IPS-18c (cell line): ENCODE data around the gene MXRA8.

Experiments used
- H3K4me3 ChIP-seq: 2 replicates; pipeline ENCODE4 v1.7.0; 2013; ENCODE audit warnings: low read depth, mild to moderate bottlenecking, low read length, moderate library complexity; ENCODE audit not compliant: insufficient read depth
- H3K9me3 ChIP-seq: one replicate; pipeline ENCODE4 v1.6.1; 2013; ENCODE audit warnings: mild to moderate bottlenecking, low read length, moderate library complexity; ENCODE audit not compliant: control insufficient read depth, insufficient read depth

Gene MXRA8

DNA sequence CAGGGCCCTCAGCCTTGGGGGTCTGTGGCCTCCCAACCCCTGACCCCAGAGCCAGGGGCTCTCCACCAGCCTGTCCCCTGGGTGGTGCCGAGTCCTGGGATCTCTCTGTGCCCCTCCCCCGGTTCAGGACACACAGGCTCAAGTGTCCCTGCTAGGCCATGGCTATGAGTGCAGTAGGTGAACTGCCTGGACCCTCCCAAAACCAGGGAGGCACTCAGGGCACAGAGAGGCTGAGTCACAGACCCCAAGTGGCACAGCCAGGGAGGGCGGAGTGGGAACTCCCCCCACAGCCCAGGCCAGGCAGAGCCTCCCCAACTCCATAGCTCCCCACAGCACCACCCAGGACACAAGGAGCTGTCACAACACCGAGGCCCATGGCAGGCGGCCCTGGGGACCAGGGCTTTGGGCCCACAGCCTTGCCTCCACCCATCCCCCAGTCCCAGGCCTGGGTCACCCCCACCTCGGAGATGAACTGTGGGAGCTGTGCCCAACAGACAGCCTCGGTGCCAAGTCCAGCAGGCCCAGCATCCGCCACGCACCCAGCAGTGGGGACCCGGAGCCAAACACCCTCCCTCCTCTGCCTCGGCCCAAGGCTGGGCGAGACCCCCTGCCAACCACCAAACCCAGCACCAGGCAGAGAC, 12.4 kb downstream of the MXRA8 start:
- Histone ChIP-seq H3K9me3 (peaks cover 3% of the 10 kb centered on the region), H3K4me3 (no peak overlapping the region)

GRCh38 chr1:1345384-1345783, 13.0 kb downstream of the MXRA8 start:
- Histone ChIP-seq H3K9me3 (peaks cover 3% of the 10 kb centered on the region), H3K4me3 (no peak overlapping the region)

GRCh38 chr1:1344655-1345361, 13.5 kb downstream of the MXRA8 start:
- Histone ChIP-seq H3K9me3 (peaks cover 3% of the 10 kb centered on the region), H3K4me3 (no peak overlapping the region)

- Histone ChIP-seq H3K4me3 (no peak overlapping the region), H3K9me3 (no peaks in the 10 kb centered on the region)
Observed at GRCh38 chr1:1343811-1344421, 14.4 kb downstream of the MXRA8 start.

DNA sequence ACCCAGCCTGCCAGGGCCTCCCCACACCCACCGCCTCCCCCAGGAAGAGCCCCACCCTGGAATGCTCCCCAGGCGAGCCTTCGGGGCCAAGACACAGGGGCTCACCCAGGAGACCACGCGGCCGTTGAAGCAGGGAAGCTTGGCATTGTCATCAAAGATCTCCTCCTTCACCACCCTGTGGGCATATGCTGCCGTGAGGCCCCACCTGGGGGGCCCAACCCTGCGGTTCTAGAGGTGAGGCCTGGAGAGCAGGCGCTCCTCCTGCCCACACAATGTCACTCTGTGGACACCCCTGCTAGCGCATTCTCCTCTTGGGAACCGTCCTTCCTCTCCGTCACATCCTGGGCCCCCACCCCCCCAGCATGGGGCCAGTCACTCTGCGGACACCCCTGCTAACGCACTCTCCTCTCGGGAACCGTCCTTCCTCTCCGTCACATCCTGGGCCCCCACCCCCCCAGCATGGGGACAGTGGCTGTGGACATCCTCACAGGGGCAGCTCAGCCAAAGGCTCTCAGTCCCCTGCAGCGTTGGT, 15.7 kb downstream of the MXRA8 start:
- Histone ChIP-seq H3K9me3 (no peaks in the 10 kb centered on the region), H3K4me3 (no peak overlapping the region)

DNA sequence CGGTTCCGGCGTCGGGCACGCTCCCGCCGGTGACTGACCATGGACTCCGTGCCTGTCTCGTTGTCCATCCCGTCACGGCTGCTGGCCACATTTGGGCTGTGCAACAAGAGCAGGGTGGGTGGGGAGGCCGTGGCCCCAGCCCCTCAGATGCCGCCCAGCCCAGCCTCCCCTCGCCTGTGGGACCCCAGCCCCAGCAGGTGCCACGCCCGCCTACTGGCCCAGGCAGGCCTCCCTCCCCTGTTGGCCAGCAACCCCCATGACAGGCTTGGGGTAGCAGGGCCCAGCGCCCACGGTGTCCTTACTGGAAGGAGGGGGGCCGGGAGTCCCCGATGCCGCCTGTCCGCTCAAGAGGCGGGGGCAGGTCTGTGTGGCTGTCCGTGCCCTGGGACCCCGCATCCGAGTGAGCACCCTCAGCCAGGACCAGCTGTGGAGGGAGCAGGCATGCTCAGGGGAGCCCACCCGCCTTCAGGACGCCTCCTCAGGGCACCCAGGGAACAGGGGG, 16.2 kb downstream of the MXRA8 start:
- no peaks in the 10 kb centered on the region for H3K9me3 ChIP-seq
- no peak overlapping the region for H3K4me3 ChIP-seq

- Histone ChIP-seq H3K4me3 (no peak overlapping the region), H3K9me3 (no peaks in the 10 kb centered on the region)
Observed at GRCh38 chr1:1341549-1342021, 16.8 kb downstream of the MXRA8 start.

GRCh38 chr1:1340791-1341548, 17.4 kb downstream of the MXRA8 start:
- no peak overlapping the region for H3K4me3 ChIP-seq
- no peaks in the 10 kb centered on the region for H3K9me3 ChIP-seq

DNA sequence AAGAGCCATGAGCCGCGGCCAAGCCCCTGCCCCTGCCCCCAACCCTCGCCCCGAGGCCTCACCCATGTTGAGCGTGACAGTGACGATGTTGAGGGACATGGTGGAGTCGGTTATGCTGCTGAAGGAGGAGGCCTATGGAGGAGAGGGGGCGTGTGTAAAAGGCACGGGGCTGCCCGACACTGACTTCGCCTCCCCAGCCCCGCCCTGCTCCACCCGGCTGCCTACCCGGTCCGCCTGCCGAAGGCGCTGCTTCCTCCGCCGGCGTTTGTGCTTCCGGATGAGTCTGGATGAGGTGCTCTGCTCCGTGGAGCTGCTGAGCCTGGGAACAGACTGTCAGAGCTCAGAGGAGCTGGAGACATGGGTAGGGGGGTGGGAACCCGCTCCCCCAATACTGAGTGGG, 18.2 kb downstream of the MXRA8 start:
- Histone ChIP-seq H3K9me3 (no peaks in the 10 kb centered on the region), H3K4me3 (no peak overlapping the region)

DNA sequence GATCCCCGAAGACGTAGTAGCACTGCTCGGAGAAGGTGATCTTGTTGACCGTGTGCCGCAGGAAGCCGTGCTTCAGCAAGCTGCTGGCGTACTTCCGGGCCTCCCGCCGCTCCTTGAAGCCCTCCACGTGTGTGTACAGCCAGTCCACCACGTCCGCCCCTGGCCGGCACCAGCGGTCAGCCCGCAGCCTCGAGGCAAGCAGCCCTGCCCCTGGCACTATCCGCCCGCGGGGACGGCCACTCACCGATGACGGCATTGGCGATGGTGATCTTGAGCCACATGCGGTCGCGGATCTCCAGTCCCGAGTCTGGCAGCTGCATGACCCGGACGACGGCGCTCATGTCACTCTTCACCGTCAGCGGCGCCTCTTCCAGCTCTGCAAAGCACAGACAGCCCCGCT, 20.1 kb downstream of the MXRA8 start:
- Histone ChIP-seq H3K4me3 (no peak overlapping the region), H3K9me3 (no peaks in the 10 kb centered on the region)

- Histone ChIP-seq H3K9me3 (no peaks in the 10 kb centered on the region), H3K4me3 (no peak overlapping the region)
Observed at GRCh38 chr1:1337793-1338147, 20.6 kb downstream of the MXRA8 start.

- Histone ChIP-seq H3K4me3 (no peak overlapping the region), H3K9me3 (no peaks in the 10 kb centered on the region)
Observed at GRCh38 chr1:1336931-1337792, 21.2 kb downstream of the MXRA8 start.

DNA sequence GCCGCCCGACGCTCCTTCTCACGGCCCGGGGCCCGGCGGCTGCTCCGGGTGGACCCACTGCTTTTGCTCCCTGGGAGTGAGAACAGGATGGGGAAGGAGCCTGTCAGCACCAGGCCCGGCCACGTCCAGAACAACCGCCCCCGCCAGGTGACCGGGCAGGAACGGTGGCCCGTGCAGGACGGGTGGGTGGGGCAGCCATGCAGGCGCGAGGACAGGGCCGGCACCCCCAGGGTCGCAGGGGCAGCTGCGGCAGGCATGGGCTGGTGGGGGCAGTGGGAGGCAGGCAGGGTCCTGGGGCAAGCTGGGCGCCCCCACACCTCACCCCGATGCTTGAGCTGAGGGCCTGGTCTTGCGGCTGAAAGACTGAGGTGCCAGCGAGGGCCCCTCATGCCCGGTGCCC, 21.9 kb downstream of the MXRA8 start:
- Histone ChIP-seq H3K4me3 (no peak overlapping the region), H3K9me3 (no peaks in the 10 kb centered on the region)

GRCh38 chr1:1335792-1336248, 22.5 kb downstream of the MXRA8 start:
- no peaks in the 10 kb centered on the region for H3K9me3 ChIP-seq

GRCh38 chr1:1335283-1335682, 23.1 kb downstream of the MXRA8 start:
- H3K4me3 ChIP-seq = no peak overlapping the region
- no peaks in the 10 kb centered on the region for H3K9me3 ChIP-seq

More at GRCh38 chr1:1335792-1336248, 22.5 kb downstream of the MXRA8 start:
- H3K4me3 ChIP-seq = no peak overlapping the region

DNA sequence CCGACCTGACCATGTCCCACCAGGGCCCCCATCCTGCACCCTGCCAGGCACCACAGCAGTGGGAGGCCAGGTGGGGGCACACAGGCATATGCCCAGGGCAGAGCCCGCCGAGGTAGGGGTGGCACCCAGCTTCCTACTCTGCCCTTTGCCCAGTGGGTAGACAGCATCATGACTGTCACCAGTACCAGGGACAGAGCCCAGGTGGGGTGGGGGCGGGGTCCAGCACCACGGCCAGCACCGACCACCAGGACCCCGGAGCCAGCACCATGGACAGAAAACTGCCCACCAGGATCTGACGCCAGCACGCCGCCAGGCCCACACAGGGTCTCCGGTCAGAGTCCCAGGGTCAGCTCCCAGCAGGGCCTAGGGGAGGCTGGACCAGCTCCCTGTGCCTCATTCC, 23.5 kb downstream of the MXRA8 start:
- H3K4me3 ChIP-seq = no peak overlapping the region
- no peaks in the 10 kb centered on the region for H3K9me3 ChIP-seq
